Measurements from ENCODE around the gene SPEF2.
A peak's percentile ranks its signal among the peaks of the same experiment; 100 is the strongest.

The SPEF2 gene

GRCh38 chr5:35785601-35786085 lies 168.0 kb downstream of the SPEF2 start:
- no peak for DNase-seq (ENCODE audit: low spot score)

DNA sequence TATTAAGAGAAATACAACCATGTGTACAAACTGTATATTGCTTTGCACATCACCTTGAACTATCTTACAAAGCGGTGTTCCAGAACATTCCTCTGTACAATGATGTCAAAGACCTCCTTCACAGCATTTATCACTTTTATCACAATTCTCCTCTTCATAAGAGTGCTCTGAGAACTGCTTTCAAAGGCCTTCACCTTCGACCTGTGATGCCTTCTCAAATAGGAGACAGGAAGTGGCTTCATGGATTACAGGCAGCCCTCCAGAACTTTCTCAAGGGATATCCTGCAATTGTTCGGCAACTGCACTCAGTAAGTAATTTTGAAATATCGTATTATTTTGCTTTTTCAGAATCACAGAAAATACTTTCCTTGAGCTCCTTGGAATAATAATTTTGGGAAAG lies 171.1 kb downstream of the SPEF2 start:
- no peak for DNase-seq (ENCODE audit: low spot score)

- no peak for DNase-seq (ENCODE audit: low spot score)
Measured at GRCh38 chr5:35789732-35790456, 172.2 kb downstream of the SPEF2 start.

DNA sequence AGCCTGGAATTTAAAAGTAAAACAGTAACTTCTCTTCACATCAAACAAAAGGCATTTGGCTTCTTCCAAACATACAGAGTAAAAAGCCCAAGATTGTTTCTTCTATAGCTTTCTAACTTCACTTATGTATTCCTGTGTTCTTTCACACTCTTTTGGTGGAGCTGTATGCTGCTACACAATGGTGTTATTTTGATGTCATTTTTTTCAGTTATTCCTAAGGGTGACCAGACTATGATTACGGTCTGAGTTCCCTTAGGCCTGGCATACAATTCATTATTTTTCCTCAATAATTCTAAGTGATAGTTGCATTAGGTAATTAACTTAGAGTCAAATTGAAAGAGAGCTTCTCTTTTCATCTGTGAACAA lies 172.8 kb downstream of the SPEF2 start:
- no peak for DNase-seq (ENCODE audit: low spot score)

DNA sequence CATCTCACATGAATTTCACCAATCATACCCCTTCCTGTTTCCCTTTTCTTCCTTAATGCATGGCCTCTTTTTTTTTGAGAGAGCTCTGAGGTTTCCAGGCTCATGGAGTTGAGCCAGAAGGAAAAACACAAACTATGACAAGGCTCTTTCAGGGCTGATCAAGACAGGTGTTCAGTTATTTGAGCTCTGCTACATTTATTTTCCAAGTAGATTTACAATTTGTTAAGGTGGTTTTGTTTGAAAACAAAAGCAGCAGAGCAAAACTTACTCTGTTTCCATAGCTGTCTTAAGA lies 176.6 kb downstream of the SPEF2 start:
- no peak for DNase-seq (ENCODE audit: low spot score)

GRCh38 chr5:35794684-35795375 lies 177.2 kb downstream of the SPEF2 start:
- DNase-seq (ENCODE audit: low spot score): no peak

- no peak for DNase-seq (ENCODE audit: low spot score)
Measured at GRCh38 chr5:35799181-35799580, 181.5 kb downstream of the SPEF2 start.

DNA sequence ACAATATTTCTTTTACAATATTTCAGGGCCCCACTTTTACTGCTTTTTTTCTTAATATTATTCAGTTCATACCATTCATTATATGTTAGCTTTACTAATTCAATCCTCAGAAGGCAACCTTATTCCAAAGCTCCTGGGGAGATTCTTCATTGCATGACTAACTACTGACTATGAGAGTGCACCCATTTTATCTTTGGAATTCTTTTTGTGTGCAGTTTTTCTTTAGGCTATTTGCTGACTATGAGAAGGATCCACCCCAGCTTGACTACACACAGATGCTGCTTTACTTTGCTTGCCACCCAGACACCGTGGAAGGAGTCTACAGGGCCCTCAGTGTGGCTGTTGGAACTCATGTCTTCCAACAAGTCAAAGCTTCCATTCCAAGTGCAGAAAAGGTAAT lies 182.1 kb downstream of the SPEF2 start:
- no peak for DNase-seq (ENCODE audit: low spot score)

GRCh38 chr5:35803191-35803651 lies 185.6 kb downstream of the SPEF2 start:
- no peak for DNase-seq (ENCODE audit: low spot score)

DNA sequence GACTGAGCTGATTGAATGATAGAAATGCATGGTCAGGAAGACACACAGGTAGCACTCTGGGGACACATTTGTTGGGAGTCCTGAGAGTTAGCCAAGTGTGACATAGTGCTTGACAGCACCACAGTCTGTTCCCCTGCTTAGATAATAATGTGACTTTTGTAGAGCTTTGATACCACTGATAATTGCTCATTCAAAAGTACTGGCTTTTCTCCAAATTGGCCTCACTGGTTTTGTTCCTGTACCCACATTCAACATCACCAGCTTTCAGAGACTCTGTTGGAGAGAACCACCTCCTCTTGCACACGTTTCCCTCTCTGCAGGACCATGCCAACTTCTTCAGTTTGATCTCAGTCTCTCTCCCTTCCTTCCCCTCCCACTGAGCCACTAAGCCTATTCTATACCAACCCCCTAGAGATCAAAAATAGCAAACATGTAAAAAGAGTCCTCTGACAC lies 186.6 kb downstream of the SPEF2 start:
- DNase-seq (ENCODE audit: low spot score): no peak

DNA sequence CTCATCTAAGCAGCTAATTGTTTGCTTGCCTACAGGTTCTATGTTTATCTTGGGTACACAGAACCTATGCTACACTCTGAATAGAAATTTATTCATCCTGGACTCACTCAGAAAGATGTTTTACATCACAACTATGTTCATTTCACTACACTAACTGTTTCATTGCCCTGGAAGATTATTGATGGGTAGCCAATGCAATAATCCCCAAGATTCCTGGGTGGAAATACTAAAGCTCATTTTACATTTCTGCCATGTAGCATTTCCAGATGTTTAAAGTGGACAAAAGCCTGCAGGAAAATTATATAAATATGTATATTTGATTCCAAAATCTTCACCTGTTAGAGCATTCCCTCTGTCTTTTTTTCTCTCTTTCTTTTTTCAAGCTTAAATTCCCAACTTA lies 187.2 kb downstream of the SPEF2 start:
- DNase-seq (ENCODE audit: low spot score): no peak

GRCh38 chr5:35810601-35811000 lies 192.9 kb downstream of the SPEF2 start:
- no peak for DNase-seq (ENCODE audit: low spot score)

- no peak for DNase-seq (ENCODE audit: low spot score)
Measured at GRCh38 chr5:35811108-35811741, 193.6 kb downstream of the SPEF2 start.

GRCh38 chr5:35813521-35813920 lies 195.9 kb downstream of the SPEF2 start:
- DNase-seq (ENCODE audit: low spot score): no peak

DNA sequence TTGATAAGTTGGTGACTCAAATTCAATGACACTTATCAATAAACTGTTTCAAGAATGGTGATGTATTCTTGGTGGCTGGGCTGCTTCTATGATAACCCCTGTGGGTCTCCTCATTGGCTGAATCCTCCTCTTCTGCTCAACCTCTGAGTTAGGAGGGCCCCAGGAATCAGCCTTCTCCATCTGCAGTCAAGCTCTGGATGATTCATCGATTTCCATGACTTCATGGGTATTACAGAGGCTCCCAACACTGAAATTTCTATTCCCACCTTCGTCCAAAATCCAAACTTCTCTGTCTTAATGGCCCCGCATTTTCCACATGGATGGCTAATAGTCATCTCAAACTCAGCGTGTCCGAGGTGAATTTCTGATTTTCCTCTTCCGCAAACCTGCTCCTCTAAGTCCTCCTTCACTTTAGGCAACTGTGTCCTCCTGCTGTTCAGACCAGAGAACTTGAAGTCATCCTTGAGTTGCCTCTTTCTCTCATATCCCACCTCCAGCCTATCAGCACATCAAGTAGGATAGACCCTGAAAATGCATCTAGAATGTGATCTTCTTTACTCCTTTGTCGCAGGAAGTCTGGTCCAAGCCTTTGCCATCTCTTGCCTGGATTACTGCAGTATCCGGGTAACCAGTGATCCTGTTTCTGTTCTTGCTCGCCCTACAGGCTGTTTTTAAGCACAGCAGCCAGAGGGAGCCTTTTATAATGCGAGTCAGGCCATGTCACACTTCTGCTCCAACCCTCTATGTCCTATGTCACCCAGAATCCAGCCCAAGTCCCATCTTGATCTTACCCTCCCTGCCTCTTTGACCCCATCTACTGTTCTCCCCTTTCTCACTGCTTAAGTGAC lies 197.7 kb downstream of the SPEF2 start:
- peak; percentile 7 for DNase-seq (ENCODE audit: low spot score)

GRCh38 chr5:35816881-35817521 lies 199.3 kb downstream of the SPEF2 start:
- no peak for DNase-seq (ENCODE audit: low spot score)

DNA sequence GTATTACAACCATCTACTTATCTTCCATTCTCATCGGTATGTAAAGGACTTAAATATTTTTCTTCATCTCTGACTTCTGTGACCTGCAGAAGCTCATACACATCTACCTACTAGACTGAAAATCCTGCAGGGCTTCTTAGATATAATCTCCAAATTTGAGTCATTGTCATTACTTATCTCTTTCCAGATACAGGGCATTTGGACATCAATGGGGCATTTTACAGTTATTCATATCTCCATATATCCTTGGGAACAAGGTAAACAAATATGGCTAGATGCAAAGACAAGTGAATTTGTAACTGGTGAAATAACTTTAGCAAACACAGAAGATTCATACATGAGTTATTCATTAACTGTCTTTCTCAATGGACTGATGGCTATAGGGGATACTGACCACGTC lies 201.4 kb downstream of the SPEF2 start:
- DNase-seq (ENCODE audit: low spot score): no peak

- DNase-seq (ENCODE audit: low spot score): no peak
Measured at GRCh38 chr5:35819668-35820067, 202.0 kb downstream of the SPEF2 start.

DNA sequence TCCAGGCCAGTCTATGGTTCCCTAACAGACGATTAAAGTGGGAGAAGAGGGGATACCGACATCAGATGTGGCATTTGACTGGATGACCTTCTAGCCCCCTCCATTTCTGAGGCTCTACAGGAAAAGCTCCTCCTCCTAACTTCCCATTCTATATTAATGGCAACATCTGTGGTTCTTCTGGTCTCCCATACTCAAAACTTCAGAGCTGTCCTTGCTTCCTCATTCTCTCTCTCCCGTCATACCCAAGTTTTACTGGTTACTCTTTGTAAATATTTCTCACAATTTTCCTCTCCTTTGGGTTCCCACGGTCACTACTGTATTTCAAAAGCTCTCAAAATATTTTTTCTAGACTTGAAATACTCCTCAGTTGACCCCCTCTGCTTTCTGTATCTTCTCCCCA lies 203.1 kb downstream of the SPEF2 start:
- DNase-seq (ENCODE audit: low spot score): no peak

DNA sequence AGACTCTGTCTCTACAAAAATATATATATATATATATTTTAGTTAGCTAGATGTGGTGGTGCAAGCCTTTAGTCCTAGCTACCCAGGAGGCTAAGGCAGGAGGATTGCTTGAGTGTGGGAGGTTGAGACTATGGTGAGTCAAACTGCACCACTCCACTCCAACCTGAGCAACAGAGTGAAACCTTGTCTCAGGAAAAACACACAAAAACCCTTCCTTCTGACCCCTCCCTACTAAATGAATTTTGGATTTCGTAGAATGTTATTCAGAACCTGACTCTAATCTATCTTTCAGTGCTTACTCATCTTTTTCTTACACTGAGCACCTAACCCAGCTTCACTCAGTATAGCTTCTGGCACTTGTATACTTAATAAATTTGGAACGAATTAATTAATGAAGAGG lies 203.8 kb downstream of the SPEF2 start:
- DNase-seq (ENCODE audit: low spot score): no peak

GRCh38 chr5:35822511-35822910 lies 204.8 kb downstream of the SPEF2 start:
- DNase-seq (ENCODE audit: low spot score): no peak
